Mesendoderm (in vitro differentiated cells): ENCODE measurements around the gene PDE9A.

Source experiments
- DNase-seq: peaks from one replicate; pipeline ENCODE4 v3.0.0; 2013
- H2AK5ac ChIP-seq: 2 replicates; pipeline ENCODE4 v1.6.1; 2013; ENCODE audit warnings: low read length, inconsistent platforms
- H2BK120ac ChIP-seq: 2 replicates; pipeline ENCODE4 v1.6.1; 2013; ENCODE audit warnings: low read depth, mild to moderate bottlenecking, low read length, moderate library complexity, mixed read lengths
- H2BK15ac ChIP-seq: replicated peaks from 2 replicates; pipeline ENCODE4 v1.6.1; 2013; ENCODE audit warnings: low read depth, mild to moderate bottlenecking, moderate library complexity
- H2BK5ac ChIP-seq: 2 replicates; pipeline ENCODE4 v1.6.1; 2013; ENCODE audit warnings: low read length, inconsistent platforms
- H3K18ac ChIP-seq: 2 replicates; pipeline ENCODE4 v1.6.1; 2013; ENCODE audit warnings: mild to moderate bottlenecking, low read length, mixed read lengths
- H3K23ac ChIP-seq: one replicate; pipeline ENCODE4 v1.6.1; 2013; ENCODE audit warnings: low read length
- H3K27ac ChIP-seq: 2 replicates; pipeline ENCODE4 v1.5.1; 2013; ENCODE audit warnings: low read depth, mild to moderate bottlenecking, inconsistent platforms, low read length, moderate library complexity
- H3K27me3 ChIP-seq: 2 replicates; pipeline ENCODE4 v1.6.1; 2013; ENCODE audit warnings: low read length, control low read depth, mild to moderate bottlenecking, inconsistent platforms; ENCODE audit not compliant: insufficient read depth, poor library complexity
- H3K36me3 ChIP-seq: 2 replicates; pipeline ENCODE4 v1.6.1; 2013; ENCODE audit warnings: low read length, inconsistent platforms; ENCODE audit not compliant: control insufficient read depth, insufficient read depth
- H3K4ac ChIP-seq: one replicate; pipeline ENCODE4 v1.6.1; 2013; ENCODE audit warnings: low read depth, mild to moderate bottlenecking, low read length, moderate library complexity
- H3K4me1 ChIP-seq: 2 replicates; pipeline ENCODE4 v1.6.1; 2013; ENCODE audit warnings: low read depth, low read length, inconsistent platforms; ENCODE audit not compliant: control insufficient read depth
- H3K4me2 ChIP-seq: 2 replicates; pipeline ENCODE4 v1.6.1; 2013; ENCODE audit warnings: low read length
- H3K4me3 ChIP-seq: 2 replicates; pipeline ENCODE4 v1.5.1; 2013; ENCODE audit warnings: mild to moderate bottlenecking, low read length
- H3K56ac ChIP-seq: one replicate; pipeline ENCODE4 v1.6.1; 2013; ENCODE audit warnings: low read length
- H3K79me1 ChIP-seq: 2 replicates; pipeline ENCODE4 v1.6.1; 2013; ENCODE audit warnings: low read length, inconsistent platforms
- H3K79me2 ChIP-seq: 2 replicates; pipeline ENCODE4 v1.6.1; 2013; ENCODE audit warnings: mild to moderate bottlenecking, low read length; ENCODE audit not compliant: control insufficient read depth, insufficient read depth
- H3K9ac ChIP-seq: 2 replicates; pipeline ENCODE4 v1.6.1; 2013; ENCODE audit warnings: low read length, inconsistent platforms
- H4K5ac ChIP-seq: one replicate; pipeline ENCODE4 v1.6.1; 2013; ENCODE audit warnings: low read length
- H4K8ac ChIP-seq: one replicate; pipeline ENCODE4 v1.6.1; 2013; ENCODE audit warnings: low read depth, mild to moderate bottlenecking, control low read depth, low read length, moderate library complexity
- WGBS: extraction: QIAGEN DNeasy Blood & Tissue Kit; methylation state at CpG from one replicate; pipeline ENCODE4 v1.1.7; 2013; ENCODE audit warnings: low lambda C conversion rate, missing lambda C conversion rate; ENCODE audit not compliant: insufficient coverage; ENCODE audit errors: extremely low coverage; 5-methylcytosine and 5-hydroxymethylcytosine counted together

The PDE9A gene

DNA sequence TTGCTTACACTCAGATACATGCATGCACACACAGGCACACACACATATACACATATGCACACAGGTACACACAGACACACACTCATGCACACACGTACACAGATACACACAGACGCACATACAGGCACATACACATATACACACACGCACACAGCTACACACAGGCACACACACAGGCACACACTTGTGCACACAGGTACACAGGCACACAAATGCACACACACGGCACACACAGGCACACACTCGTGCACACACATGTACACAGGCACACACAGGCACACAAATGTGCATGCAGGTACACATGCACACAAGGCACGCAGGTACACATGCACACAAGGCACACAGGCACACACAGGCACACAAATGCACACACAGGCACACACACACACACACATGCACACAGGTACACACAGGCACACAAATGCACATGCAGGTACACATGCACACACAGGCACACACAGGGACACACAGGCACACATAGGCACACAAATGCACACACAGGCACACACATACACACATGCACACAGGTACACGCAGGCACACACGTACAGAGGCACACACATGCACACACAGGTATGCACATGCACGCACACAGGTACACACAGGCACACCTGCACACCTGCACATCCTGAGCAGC, 115.9 kb downstream of the PDE9A start:
- no peak overlapping the region for H3K4me3 ChIP-seq
- H3K27ac ChIP-seq = no peak overlapping the region
- H3K79me2 ChIP-seq = no peaks in the 10 kb centered on the region
- no peaks in the 10 kb centered on the region for H3K4me1 ChIP-seq
- H3K36me3 ChIP-seq = peaks cover 20% of the 10 kb centered on the region
- no peaks in the 10 kb centered on the region for H3K79me1 ChIP-seq
- H3K9ac ChIP-seq = no peak overlapping the region
- H3K18ac ChIP-seq = no peak overlapping the region
- H2BK5ac ChIP-seq = no peak overlapping the region
- no peak overlapping the region for H2AK5ac ChIP-seq
- no peak overlapping the region for H4K5ac ChIP-seq
- no peaks in the 10 kb centered on the region for H3K27me3 ChIP-seq
- H3K4ac ChIP-seq = no peak overlapping the region
- H3K4me2 ChIP-seq = no peak overlapping the region
- H4K8ac ChIP-seq = no peak overlapping the region
- H2BK15ac ChIP-seq = no peak overlapping the region
- no peak overlapping the region for H2BK120ac ChIP-seq
- no peak overlapping the region for H3K23ac ChIP-seq
- no CpG with 5 or more reads among the region's 9 CpGs for WGBS
- DNase-seq = no peak
- no peak overlapping the region for H3K56ac ChIP-seq

- Histone ChIP-seq H4K8ac (no peak overlapping the region), H3K9ac (no peak overlapping the region), H3K27ac (no peak overlapping the region), H2BK15ac (no peak overlapping the region), H3K4ac (no peak overlapping the region), H4K5ac (no peak overlapping the region), H2BK5ac (no peak overlapping the region), H3K27me3 (no peaks in the 10 kb centered on the region), H3K56ac (no peak overlapping the region), H3K79me1 (no peaks in the 10 kb centered on the region), H3K4me3 (no peak overlapping the region), H3K36me3 (peaks cover 20% of the 10 kb centered on the region), H3K4me2 (no peak overlapping the region), H3K79me2 (no peaks in the 10 kb centered on the region), H3K18ac (no peak overlapping the region), H3K4me1 (no peaks in the 10 kb centered on the region), H2AK5ac (no peak overlapping the region), H2BK120ac (no peak overlapping the region), H3K23ac (no peak overlapping the region)
- DNase-seq = no peak
- no CpG with 5 or more reads among the region's 28 CpGs for WGBS
Observed at GRCh38 chr21:42769820-42770716, 116.6 kb downstream of the PDE9A start.

GRCh38 chr21:42770717-42771502, 117.5 kb downstream of the PDE9A start:
- H4K8ac ChIP-seq = no peak overlapping the region
- no peak overlapping the region for H4K5ac ChIP-seq
- no peak overlapping the region for H3K4ac ChIP-seq
- no peak overlapping the region for H3K4me3 ChIP-seq
- H2BK15ac ChIP-seq = no peak overlapping the region
- no peaks in the 10 kb centered on the region for H3K4me1 ChIP-seq
- no peak overlapping the region for H3K18ac ChIP-seq
- H3K4me2 ChIP-seq = no peak overlapping the region
- no peaks in the 10 kb centered on the region for H3K27me3 ChIP-seq
- H3K27ac ChIP-seq = no peak overlapping the region
- no peak overlapping the region for H3K23ac ChIP-seq
- no peak overlapping the region for H2BK5ac ChIP-seq
- no CpG with 5 or more reads among the region's 27 CpGs for WGBS
- no peak overlapping the region for H2BK120ac ChIP-seq
- H3K56ac ChIP-seq = no peak overlapping the region
- no peak overlapping the region for H2AK5ac ChIP-seq
- no peak overlapping the region for H3K9ac ChIP-seq
- no peaks in the 10 kb centered on the region for H3K79me1 ChIP-seq
- no peak for DNase-seq
- no peaks in the 10 kb centered on the region for H3K79me2 ChIP-seq
- H3K36me3 ChIP-seq = peaks cover 18% of the 10 kb centered on the region

GRCh38 chr21:42771503-42771805, 118.0 kb downstream of the PDE9A start:
- H3K18ac ChIP-seq = no peak overlapping the region
- no peak overlapping the region for H2BK120ac ChIP-seq
- H3K36me3 ChIP-seq = peaks cover 18% of the 10 kb centered on the region
- H3K27me3 ChIP-seq = no peaks in the 10 kb centered on the region
- DNase-seq = no peak
- no peak overlapping the region for H3K9ac ChIP-seq
- H3K4ac ChIP-seq = no peak overlapping the region
- no peaks in the 10 kb centered on the region for H3K79me1 ChIP-seq
- H3K4me2 ChIP-seq = no peak overlapping the region
- no CpG with 5 or more reads among the region's 12 CpGs for WGBS
- no peak overlapping the region for H4K5ac ChIP-seq
- no peak overlapping the region for H3K4me3 ChIP-seq
- H3K23ac ChIP-seq = no peak overlapping the region
- H3K4me1 ChIP-seq = no peaks in the 10 kb centered on the region
- no peak overlapping the region for H2BK5ac ChIP-seq
- no peak overlapping the region for H3K56ac ChIP-seq
- H2AK5ac ChIP-seq = no peak overlapping the region
- H3K27ac ChIP-seq = no peak overlapping the region
- no peak overlapping the region for H4K8ac ChIP-seq
- no peak overlapping the region for H2BK15ac ChIP-seq
- H3K79me2 ChIP-seq = no peaks in the 10 kb centered on the region

- Histone ChIP-seq H4K5ac (no peak overlapping the region), H2BK15ac (no peak overlapping the region), H3K36me3 (peaks cover 5% of the 10 kb centered on the region), H4K8ac (no peak overlapping the region), H3K27ac (no peak overlapping the region), H3K4me2 (no peak overlapping the region), H3K56ac (no peak overlapping the region), H2BK120ac (no peak overlapping the region), H2AK5ac (no peak overlapping the region), H3K4me3 (no peak overlapping the region), H3K4me1 (peaks cover 3% of the 10 kb centered on the region), H3K18ac (no peak overlapping the region), H3K79me2 (no peaks in the 10 kb centered on the region), H3K27me3 (no peaks in the 10 kb centered on the region), H2BK5ac (no peak overlapping the region), H3K9ac (no peak overlapping the region), H3K4ac (no peak overlapping the region), H3K23ac (no peak overlapping the region), H3K79me1 (no peaks in the 10 kb centered on the region)
- no CpG with 5 or more reads among the region's 12 CpGs for WGBS
- DNase-seq = no peak
Observed at GRCh38 chr21:42775123-42775522, 121.7 kb downstream of the PDE9A start.
